HG03280 (cell line): ENCODE data around the gene PLP1.

Experiments
- ATAC-seq: cut with Tn5 transposase; IDR thresholded peaks from one replicate; pipeline ENCODE4 v1.9.1; 2021; ENCODE audit warnings: mild to moderate bottlenecking, moderate library complexity; ENCODE audit not compliant: unreplicated experiment

Gene PLP1

DNA sequence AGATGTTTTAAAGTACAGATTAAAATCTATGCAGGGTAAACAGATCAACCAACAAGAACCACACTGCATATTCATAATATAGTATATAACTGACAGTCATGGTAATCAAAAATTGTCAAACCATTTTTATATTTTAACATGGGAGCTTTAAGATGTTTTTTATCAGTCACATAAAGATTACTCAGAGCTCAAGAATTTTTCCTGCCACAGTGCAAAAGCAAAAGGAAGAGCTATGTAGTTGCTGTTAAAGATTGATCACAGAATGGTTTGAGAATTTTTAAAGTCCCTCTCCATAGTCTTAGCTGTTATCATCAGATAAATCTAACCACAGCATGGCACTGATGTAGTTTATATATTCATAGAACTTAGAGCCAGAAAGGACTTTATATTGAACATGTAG is 47.0 kb downstream of the PLP1 start:
- no peak for ATAC-seq

- no peak for ATAC-seq
These were observed 49.2 kb downstream of the PLP1 start for GRCh38 chrX:103825881-103826280.

DNA sequence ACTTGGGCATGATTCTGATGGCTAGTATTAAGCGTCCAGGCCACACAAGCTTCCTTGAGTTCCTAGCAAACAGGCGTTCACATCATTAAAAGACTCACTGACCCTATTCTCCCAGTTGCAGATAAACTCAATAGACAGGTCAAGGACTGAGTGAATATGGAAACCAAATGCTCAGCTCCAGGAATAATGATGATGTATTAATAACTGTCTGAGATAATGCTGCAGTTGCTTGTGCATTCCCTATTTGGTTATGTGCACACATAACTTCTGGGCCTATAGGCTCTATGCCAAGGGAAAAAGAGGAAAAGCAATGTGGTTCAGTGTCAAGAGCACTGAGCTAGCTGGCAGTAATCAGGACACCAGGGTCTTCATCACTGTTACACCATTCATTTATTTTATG is 51.9 kb downstream of the PLP1 start:
- no peak for ATAC-seq

DNA sequence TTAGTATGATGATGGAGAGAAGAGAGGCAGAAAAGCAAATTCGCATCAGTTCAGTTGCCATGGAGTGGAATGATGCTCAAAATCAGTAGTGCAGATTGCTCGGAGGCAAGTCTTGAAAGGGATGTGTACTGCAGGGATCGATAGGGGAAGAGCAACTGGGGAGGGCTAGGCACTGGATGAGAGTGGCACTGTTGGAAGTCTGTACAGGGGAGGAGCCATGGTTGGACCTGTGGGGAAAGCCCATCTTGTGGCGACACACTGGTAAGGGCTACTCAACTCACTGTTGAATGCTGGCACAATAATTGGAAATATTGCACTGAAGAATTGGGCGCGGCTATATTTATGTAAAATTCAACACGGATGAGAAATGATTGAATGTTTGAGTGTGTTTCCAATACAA is 54.2 kb downstream of the PLP1 start:
- ATAC-seq, result no peak

- peak; percentile 29 for ATAC-seq
These were observed 54.7 kb downstream of the PLP1 start for GRCh38 chrX:103831342-103831802.

DNA sequence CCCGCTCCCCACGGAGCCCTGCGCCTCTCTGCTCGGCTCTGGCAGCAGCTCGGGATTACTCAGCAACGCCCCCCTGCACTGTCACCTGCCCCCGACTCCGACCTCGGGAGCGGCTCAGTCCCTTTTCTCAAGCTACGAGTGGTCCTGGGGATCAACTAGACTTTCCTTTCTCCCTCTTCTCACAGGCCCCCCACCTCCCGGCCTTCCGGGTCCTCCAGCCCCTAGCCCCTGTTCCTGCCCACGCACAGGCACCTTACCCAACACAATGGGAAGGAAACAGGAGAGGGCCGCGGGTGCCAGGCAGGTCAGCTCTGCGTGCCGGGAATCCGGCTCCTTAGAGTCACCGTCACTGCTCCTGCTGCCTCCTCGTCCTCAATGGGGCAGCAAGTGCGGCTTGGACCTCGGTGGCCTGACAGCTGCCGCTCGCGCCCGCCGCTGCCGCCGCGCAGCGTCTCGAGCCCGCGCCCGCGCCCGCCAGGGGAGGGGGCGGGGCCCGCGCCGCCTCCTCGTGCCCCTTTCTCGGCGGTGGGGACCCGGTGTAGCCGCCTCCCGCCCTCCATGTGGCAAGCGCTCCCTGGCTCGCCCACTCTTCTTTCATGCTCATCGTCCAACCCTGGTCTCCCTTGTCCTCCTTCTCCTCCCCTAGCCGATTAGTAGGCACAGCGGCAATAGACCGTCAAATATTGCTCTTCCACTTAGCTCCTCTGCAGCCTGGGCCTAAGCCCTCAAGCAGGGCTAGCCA is 55.3 kb downstream of the PLP1 start, which contains the start of gene RAB9B:
Gene RAB9B, minus strand, starts transcription at position 455 of the 742 bp plus-strand sequence. CDS start 6,473 bp downstream, outside the sequence.
- peak; percentile 89 for ATAC-seq

DNA sequence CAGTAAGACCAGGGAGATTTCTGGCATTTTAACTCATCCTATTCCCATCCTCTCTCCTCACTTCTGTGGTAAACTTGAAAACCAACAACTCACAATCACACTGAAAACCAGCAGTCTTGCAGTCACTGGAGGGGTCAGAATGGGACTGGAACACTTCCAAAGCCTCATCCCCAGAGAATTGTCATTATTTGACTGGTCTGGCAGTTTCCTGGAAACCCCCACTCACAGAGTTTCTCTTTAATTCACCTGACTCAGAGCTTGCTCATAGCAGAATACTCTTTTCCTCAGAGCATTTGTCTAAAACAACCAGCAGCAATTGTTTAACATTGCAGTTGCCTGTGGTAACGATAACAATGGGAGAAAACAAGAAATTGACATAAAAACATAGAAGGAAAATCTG is 62.8 kb downstream of the PLP1 start:
- ATAC-seq, result no peak
